Stimulated activated CD4-positive, alpha-beta T cell treated with anti-CD3 and anti-CD28 coated beads, Interleukin-2, amount 100 ng/mL, for 24 hours (primary cell): Measurements from ENCODE around the gene KL.

Source experiments
- DNase-seq, 2 donors: peaks; one replicate each; pipeline ENCODE4 v3.0.0-alpha.2; 2020

The KL gene

GRCh38 chr13:33087091-33087490, 70.9 kb downstream of the KL start:
- no peak for DNase-seq

DNA sequence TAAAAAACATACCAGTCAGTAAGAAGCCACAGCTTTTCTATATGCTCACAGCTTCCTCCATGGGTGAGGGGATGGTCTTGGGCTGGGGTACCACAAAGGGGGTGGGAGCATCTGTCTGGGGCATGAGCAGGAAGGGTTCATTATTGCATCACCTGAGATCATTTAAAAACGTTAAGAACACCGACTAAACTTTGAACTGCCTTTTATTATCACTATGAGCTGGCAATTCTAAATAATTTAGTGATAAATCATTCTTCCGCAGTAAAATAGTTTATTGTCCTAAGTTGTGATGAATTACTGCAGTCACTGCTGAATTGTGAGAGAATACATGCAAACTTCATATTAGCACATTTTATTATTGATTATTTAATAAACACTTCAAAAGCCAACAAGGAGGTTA, 71.6 kb downstream of the KL start:
- no peak for DNase-seq

GRCh38 chr13:33089311-33089710, 73.1 kb downstream of the KL start:
- no peak for DNase-seq

- no peak for DNase-seq
Measured at GRCh38 chr13:33090755-33091414, 74.7 kb downstream of the KL start.

DNA sequence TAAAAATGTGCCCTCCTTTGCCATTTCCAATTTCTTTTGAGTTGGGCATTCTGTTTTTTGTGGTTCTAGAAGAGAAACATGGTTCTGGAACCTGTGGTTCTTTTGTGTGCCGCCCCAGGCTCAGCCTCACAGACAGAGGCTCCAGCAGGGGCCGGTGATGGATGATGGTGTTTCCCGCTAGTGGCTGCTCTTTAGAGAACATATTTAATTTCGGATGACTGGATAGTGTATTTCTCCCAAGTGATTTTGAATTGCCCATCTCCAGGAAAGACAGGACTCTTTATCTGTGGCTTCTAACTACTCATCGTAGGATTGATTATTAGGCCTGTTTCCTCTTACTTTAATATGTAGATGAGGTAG, 75.2 kb downstream of the KL start:
- no peak for DNase-seq

GRCh38 chr13:33092073-33092987, 76.1 kb downstream of the KL start:
- DNase-seq, result no peak

DNA sequence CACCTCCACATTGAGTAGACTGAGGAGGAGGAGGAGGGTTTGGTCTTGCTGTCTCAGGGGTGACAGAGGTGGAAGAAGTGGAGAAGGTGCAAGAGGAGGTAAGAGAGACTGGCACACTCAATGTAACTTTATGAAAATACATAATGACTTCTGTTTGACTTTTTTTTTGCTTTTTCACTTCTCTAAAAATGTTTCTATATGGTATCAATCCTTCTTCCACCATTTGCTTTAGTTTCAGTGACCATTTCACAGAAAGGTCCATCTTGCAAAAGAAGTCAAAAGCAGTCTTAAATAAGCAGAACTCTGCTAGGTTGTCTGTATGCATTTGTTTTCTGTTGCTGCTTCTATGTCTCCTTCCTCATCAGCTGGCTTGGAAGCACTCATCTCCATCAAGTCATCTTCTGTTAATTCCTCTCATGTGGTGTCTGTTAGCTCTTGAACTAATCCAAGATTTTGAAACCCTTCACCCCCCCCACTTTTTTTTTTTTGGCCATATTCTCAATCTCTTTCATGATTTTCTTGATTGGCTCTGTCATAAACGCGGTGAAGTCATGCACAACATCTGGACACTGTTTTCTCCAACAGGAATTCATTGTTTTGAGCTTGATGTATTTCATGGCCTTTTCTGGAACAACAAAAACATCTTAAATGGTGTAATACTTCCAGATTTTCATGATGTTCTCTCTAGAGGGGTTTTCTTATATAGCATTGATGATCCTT, 80.8 kb downstream of the KL start:
- DNase-seq, result no peak

DNA sequence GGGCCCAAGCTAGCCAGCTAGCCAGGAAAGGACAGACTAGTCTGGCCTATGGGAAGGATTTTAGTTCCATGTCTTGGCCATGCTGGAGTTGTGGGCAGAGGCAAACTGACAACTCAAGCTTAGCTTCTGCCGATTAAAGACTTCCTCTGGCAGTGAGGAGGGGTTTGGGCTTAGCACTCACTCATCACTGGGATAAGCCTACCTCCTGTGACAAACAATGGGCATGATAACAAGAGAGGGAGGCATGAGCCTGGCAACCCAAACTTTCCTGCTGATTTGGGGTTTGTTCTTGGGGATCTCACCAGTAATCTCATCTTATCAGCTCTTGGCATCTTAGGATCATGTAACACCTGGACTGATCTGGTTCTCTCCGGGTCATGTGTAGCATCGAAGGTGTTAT, 83.6 kb downstream of the KL start:
- DNase-seq, result no peak

DNA sequence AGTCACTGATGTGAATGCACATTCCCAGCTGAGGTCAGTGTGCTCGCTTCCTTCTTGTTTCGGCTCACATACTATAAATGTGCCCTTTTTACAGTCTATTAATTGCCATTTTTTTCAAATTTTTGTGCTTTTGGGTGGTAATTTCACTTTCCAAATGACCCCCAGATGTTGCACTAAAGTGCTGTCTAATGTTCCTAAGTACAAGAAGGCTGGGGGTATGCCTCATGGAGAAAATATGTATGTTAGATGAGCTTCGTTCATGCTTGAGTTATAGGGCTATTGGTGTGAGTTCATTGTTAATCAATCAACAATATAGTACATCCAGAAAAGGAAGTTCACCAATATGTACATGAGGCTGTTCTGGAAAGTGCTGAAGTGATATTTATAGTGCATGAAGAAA, 84.7 kb downstream of the KL start:
- no peak for DNase-seq

GRCh38 chr13:33101835-33102234, 85.6 kb downstream of the KL start:
- DNase-seq, result no peak

GRCh38 chr13:33103457-33103856, 87.2 kb downstream of the KL start:
- no peak for DNase-seq

DNA sequence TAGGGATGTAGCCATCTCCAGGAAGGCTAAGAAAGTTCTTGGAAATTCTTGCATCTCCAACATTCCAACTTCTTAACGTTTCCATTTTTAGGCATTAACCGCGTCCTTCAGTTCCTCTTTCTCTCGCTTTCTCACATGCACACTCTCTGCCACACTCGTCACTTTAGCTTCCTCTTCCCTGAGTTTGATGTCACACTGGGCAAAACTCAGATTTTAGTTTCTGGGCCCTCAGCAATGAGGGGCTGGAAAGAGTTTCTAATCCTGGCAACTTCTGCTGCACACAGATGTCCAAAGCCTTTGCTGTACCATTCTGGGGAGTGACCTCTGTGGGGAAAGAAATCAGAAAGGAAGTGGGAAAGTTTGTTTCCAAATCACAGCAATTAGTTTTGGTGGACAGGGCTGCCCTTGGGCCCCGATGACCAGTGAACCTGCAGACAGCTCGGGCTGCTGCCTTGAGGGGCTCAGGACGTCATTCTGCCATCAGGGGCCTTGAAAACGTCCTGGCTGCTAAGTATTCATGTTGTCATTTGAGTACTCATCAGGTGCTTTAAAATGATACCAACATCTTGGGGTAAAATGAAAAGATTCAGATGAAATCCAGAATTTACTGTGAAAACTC, 89.3 kb downstream of the KL start:
- DNase-seq, result no peak

DNA sequence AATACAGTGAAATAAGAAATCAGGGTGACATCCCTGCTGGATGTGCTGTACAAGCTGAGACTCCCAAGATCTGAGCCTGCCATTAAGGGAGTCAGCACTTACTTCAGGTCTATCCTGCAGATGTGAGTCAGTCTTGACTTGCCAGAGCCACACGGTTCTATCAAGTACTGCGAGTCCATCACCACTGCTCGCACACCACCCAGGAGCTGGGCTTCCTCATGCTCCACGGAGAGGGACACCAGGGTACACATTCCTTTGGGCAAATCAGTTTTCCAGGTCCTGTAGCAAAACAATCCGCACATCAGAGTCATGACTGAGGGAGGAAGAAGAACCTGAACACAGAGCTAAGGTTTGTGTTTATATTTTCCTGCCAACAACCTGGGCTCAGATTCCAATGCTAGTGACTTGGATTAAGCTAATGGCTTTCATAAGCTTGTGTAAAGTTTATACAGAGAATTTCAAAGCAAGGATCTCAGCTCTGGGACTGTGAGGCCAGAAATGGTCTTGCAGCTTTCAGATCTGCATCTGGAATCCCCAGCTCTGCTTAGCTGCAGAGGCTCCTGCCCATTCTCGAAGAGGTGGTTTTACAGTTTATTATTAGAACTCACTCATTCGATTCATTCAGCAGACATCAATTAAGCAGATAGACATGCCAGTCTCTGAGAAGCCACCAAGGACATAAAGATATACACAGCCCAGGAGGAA, 90.6 kb downstream of the KL start:
- DNase-seq, result no peak

DNA sequence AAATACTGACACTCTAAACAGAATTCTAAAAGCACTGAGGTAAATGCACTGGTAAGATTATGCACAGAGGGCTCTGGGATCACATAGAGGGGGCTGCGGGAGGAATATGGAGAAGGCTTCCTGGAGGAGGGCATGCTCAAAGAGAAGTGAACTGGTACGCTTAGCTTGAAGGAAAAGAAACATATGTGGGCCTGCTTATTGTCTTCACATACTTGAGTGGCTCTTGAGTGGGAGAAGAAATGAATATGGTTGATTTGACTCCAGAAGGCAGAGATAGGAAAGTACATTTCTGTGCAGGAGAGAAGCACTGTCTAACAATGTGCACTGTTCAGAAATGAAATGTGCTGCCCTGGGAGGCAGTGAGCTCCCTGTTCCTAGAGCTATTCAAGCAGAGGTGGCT, 91.1 kb downstream of the KL start:
- no peak for DNase-seq

- no peak for DNase-seq
Measured at GRCh38 chr13:33108620-33109019, 92.4 kb downstream of the KL start.

- DNase-seq, result no peak
Measured at GRCh38 chr13:33109271-33109697, 93.1 kb downstream of the KL start.

DNA sequence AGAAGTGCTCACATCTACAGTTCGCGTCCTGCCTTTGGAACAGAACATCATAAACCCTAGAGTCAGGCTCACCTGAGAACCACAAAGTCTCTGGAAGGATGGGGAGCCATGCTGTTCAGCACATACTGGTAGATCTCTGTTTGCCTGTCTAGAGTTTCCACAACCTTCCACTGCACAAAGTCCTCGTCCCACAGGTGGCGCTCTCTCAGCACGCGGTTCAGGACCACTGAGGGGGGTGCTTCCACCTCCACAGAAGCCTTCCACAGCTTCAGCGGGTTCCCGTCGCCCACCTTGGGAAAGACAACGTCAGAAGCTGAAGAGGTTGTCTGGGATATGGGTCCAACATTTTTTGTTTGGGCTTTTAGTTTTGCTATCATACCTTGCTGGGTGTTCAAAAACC, 93.6 kb downstream of the KL start:
- no peak for DNase-seq

GRCh38 chr13:33110386-33110712, 94.1 kb downstream of the KL start:
- no peak for DNase-seq

- DNase-seq, result no peak
Measured at GRCh38 chr13:33110713-33111413, 94.6 kb downstream of the KL start.

GRCh38 chr13:33111414-33112110, 95.3 kb downstream of the KL start:
- no peak for DNase-seq

DNA sequence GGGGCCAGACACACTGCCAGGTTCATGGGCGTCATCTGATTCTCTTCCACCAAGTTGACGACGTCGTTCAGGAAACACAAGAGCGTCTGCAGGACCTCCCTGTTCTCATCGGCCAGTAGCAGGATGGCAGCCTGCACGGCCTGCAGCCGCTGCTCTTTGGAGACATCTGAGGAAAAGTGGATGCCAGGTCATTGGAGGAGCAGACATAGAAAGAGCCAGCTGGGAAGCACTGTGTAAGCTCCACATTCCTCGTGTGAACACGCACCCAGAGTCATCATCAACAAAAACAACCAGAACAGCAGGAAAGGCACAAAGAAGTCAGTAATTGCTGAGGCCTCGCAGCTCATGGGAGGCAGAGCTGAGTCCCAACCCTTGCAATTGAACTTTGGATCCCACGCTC, 96.5 kb downstream of the KL start:
- DNase-seq, result no peak

DNA sequence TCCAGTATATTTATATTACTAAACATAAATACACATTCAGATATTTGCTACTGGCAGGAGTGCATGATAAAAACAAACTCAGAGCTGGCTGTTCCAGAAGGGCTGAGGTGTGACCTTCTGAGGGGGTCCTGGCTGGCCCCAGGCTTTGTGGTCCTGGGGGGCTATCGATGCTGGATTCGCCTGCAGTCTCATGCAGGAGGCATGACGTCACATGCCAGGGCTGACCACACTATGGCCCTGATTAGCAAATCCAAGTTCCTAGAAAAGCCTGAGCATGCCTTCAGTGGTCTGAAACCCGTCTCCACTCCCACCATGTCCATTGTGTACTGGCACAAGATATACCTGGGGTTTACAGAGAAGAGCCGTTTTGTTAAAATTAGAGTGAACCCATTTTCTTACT, 97.9 kb downstream of the KL start:
- no peak for DNase-seq
